ENCODE measurements around the gene ARID3B. TPM values are rescaled to one million over a fixed set of nuclear protein-coding genes. Genes with fewer than 3 reads are reported as not detected.
"Not testable (repeated sequence)": the region's sequence is repeated elsewhere in the genome, so short reads cannot be mapped to it uniquely, and the experiment has no call there.

The ARID3B gene
- total RNA-seq, 1 donor from 2014 or later: 2.1 TPM

- no peak overlapping the region for H3K9ac ChIP-seq (ENCODE audit: low read depth in 1 of 3, low read length in 3 of 3)
- H3K27ac ChIP-seq (ENCODE audit: low read depth, low read length): no peak overlapping the region
- peaks cover 3 to 7% (median 4%) of the 10 kb centered on the region in 3 donors for H3K36me3 ChIP-seq (ENCODE audit: control insufficient read depth in 3 of 3, insufficient read depth in 3 of 3, low read length in 3 of 3)
- H3K4me1 ChIP-seq (ENCODE audit: control insufficient read depth in 3 of 3, insufficient read depth in 3 of 3, low read length in 3 of 3): peaks cover 0 to 10% (median 2%) of the 10 kb centered on the region in 3 donors
- H3K9me3 ChIP-seq (ENCODE audit: control insufficient read depth in 3 of 3, low read length in 3 of 3): no peaks in the 10 kb centered on the region
- no peak overlapping the region for H3K4me3 ChIP-seq (ENCODE audit: low read length in 3 of 3)
- H3K27me3 ChIP-seq (ENCODE audit: control insufficient read depth in 3 of 3, insufficient read depth in 3 of 3, low read length in 3 of 3): no peaks in the 10 kb centered on the region
These were observed 43.8 kb downstream of the ARID3B start for GRCh38 chr15:74584779-74585178.

GRCh38 chr15:74585191-74585590, 44.2 kb downstream of the ARID3B start:
- Histone ChIP-seq H3K4me3 (ENCODE audit: low read length in 3 of 3) (no peak overlapping the region), H3K27me3 (ENCODE audit: control insufficient read depth in 3 of 3, insufficient read depth in 3 of 3, low read length in 3 of 3) (no peaks in the 10 kb centered on the region), H3K27ac (ENCODE audit: low read depth, low read length) (no peak overlapping the region), H3K36me3 (ENCODE audit: control insufficient read depth in 3 of 3, insufficient read depth in 3 of 3, low read length in 3 of 3) (peaks cover 3 to 10% (median 4%) of the 10 kb centered on the region in 3 donors), H3K9ac (ENCODE audit: low read depth in 1 of 3, low read length in 3 of 3) (no peak overlapping the region), H3K9me3 (ENCODE audit: control insufficient read depth in 3 of 3, low read length in 3 of 3) (no peaks in the 10 kb centered on the region), H3K4me1 (ENCODE audit: control insufficient read depth in 3 of 3, insufficient read depth in 3 of 3, low read length in 3 of 3) (peaks cover 0 to 10% (median 2%) of the 10 kb centered on the region in 3 donors)

- H3K27ac ChIP-seq (ENCODE audit: low read depth, low read length): no peak overlapping the region
- H3K36me3 ChIP-seq (ENCODE audit: control insufficient read depth in 3 of 3, insufficient read depth in 3 of 3, low read length in 3 of 3): peaks cover 3 to 10% (median 4%) of the 10 kb centered on the region in 3 donors
- H3K9me3 ChIP-seq (ENCODE audit: control insufficient read depth in 3 of 3, low read length in 3 of 3): no peaks in the 10 kb centered on the region
- H3K27me3 ChIP-seq (ENCODE audit: control insufficient read depth in 3 of 3, insufficient read depth in 3 of 3, low read length in 3 of 3): no peaks in the 10 kb centered on the region
- H3K4me1 ChIP-seq (ENCODE audit: control insufficient read depth in 3 of 3, insufficient read depth in 3 of 3, low read length in 3 of 3): peaks cover 0 to 10% (median 2%) of the 10 kb centered on the region in 3 donors
- no peak overlapping the region for H3K9ac ChIP-seq (ENCODE audit: low read depth in 1 of 3, low read length in 3 of 3)
- no peak overlapping the region for H3K4me3 ChIP-seq (ENCODE audit: low read length in 3 of 3)
These were observed 44.8 kb downstream of the ARID3B start for GRCh38 chr15:74585857-74586256.

GRCh38 chr15:74589826-74590225, 48.8 kb downstream of the ARID3B start:
- no peaks in the 10 kb centered on the region for H3K9me3 ChIP-seq (ENCODE audit: control insufficient read depth in 3 of 3, low read length in 3 of 3)
- no peak overlapping the region for H3K27ac ChIP-seq (ENCODE audit: low read depth, low read length)
- H3K27me3 ChIP-seq (ENCODE audit: control insufficient read depth in 3 of 3, insufficient read depth in 3 of 3, low read length in 3 of 3): no peaks in the 10 kb centered on the region
- H3K9ac ChIP-seq (ENCODE audit: low read depth in 1 of 3, low read length in 3 of 3): no peak overlapping the region
- H3K4me1 ChIP-seq (ENCODE audit: control insufficient read depth in 3 of 3, insufficient read depth in 3 of 3, low read length in 3 of 3): peaks cover 0 to 10% (median 2%) of the 10 kb centered on the region in 3 donors
- H3K4me3 ChIP-seq (ENCODE audit: low read length in 3 of 3): no peak overlapping the region
- H3K36me3 ChIP-seq (ENCODE audit: control insufficient read depth in 3 of 3, insufficient read depth in 3 of 3, low read length in 3 of 3): peaks cover 20 to 24% (median 21%) of the 10 kb centered on the region in 3 donors

GRCh38 chr15:74592222-74592621, 51.2 kb downstream of the ARID3B start:
- Histone ChIP-seq H3K9ac (ENCODE audit: low read depth in 1 of 3, low read length in 3 of 3) (no peak overlapping the region), H3K27ac (ENCODE audit: low read depth, low read length) (no peak overlapping the region), H3K9me3 (ENCODE audit: control insufficient read depth in 3 of 3, low read length in 3 of 3) (no peaks in the 10 kb centered on the region), H3K27me3 (ENCODE audit: control insufficient read depth in 3 of 3, insufficient read depth in 3 of 3, low read length in 3 of 3) (no peaks in the 10 kb centered on the region), H3K4me1 (ENCODE audit: control insufficient read depth in 3 of 3, insufficient read depth in 3 of 3, low read length in 3 of 3) (peaks cover 0 to 10% (median 2%) of the 10 kb centered on the region in 3 donors), H3K4me3 (ENCODE audit: low read length in 3 of 3) (no peak overlapping the region), H3K36me3 (ENCODE audit: control insufficient read depth in 3 of 3, insufficient read depth in 3 of 3, low read length in 3 of 3) (peaks cover 20 to 24% (median 20%) of the 10 kb centered on the region in 3 donors)

GRCh38 chr15:74593122-74593521, 52.1 kb downstream of the ARID3B start:
- H3K9ac ChIP-seq (ENCODE audit: low read depth in 1 of 3, low read length in 3 of 3): no peak overlapping the region
- no peaks in the 10 kb centered on the region for H3K9me3 ChIP-seq (ENCODE audit: control insufficient read depth in 3 of 3, low read length in 3 of 3)
- no peak overlapping the region for H3K4me3 ChIP-seq (ENCODE audit: low read length in 3 of 3)
- H3K27ac ChIP-seq (ENCODE audit: low read depth, low read length): no peak overlapping the region
- peaks cover 4 to 14% (median 5%) of the 10 kb centered on the region in 3 donors for H3K4me1 ChIP-seq (ENCODE audit: control insufficient read depth in 3 of 3, insufficient read depth in 3 of 3, low read length in 3 of 3)
- H3K27me3 ChIP-seq (ENCODE audit: control insufficient read depth in 3 of 3, insufficient read depth in 3 of 3, low read length in 3 of 3): no peaks in the 10 kb centered on the region
- H3K36me3 ChIP-seq (ENCODE audit: control insufficient read depth in 3 of 3, insufficient read depth in 3 of 3, low read length in 3 of 3): peaks cover 18 to 24% (median 20%) of the 10 kb centered on the region in 3 donors

- Histone ChIP-seq H3K27ac (ENCODE audit: low read depth, low read length) (no peak overlapping the region), H3K9me3 (ENCODE audit: control insufficient read depth in 3 of 3, low read length in 3 of 3) (no peaks in the 10 kb centered on the region), H3K4me1 (ENCODE audit: control insufficient read depth in 3 of 3, insufficient read depth in 3 of 3, low read length in 3 of 3) (peaks cover 7 to 17% (median 15%) of the 10 kb centered on the region in 3 donors), H3K36me3 (ENCODE audit: control insufficient read depth in 3 of 3, insufficient read depth in 3 of 3, low read length in 3 of 3) (peaks cover 18 to 24% (median 22%) of the 10 kb centered on the region in 3 donors), H3K9ac (ENCODE audit: low read depth in 1 of 3, low read length in 3 of 3) (no peak overlapping the region), H3K4me3 (ENCODE audit: low read length in 3 of 3) (no peak overlapping the region), H3K27me3 (ENCODE audit: control insufficient read depth in 3 of 3, insufficient read depth in 3 of 3, low read length in 3 of 3) (no peaks in the 10 kb centered on the region)
These were observed 53.4 kb downstream of the ARID3B start for GRCh38 chr15:74594455-74594854.

- no peak overlapping the region for H3K27ac ChIP-seq (ENCODE audit: low read depth, low read length)
- H3K27me3 ChIP-seq (ENCODE audit: control insufficient read depth in 3 of 3, insufficient read depth in 3 of 3, low read length in 3 of 3): no peaks in the 10 kb centered on the region
- no peak overlapping the region for H3K9ac ChIP-seq (ENCODE audit: low read depth in 1 of 3, low read length in 3 of 3)
- H3K36me3 ChIP-seq (ENCODE audit: control insufficient read depth in 3 of 3, insufficient read depth in 3 of 3, low read length in 3 of 3): peaks cover 18 to 24% (median 19%) of the 10 kb centered on the region in 3 donors
- peaks cover 12 to 22% (median 21%) of the 10 kb centered on the region in 3 donors for H3K4me1 ChIP-seq (ENCODE audit: control insufficient read depth in 3 of 3, insufficient read depth in 3 of 3, low read length in 3 of 3)
- H3K9me3 ChIP-seq (ENCODE audit: control insufficient read depth in 3 of 3, low read length in 3 of 3): no peaks in the 10 kb centered on the region
- H3K4me3 ChIP-seq (ENCODE audit: low read length in 3 of 3): no peak overlapping the region
These were observed 54.3 kb downstream of the ARID3B start for GRCh38 chr15:74595271-74595670.

GRCh38 chr15:74596736-74597135, 55.7 kb downstream of the ARID3B start:
- peaks cover 22 to 32% (median 30%) of the 10 kb centered on the region in 3 donors for H3K4me1 ChIP-seq (ENCODE audit: control insufficient read depth in 3 of 3, insufficient read depth in 3 of 3, low read length in 3 of 3)
- not testable (repeated sequence) for H3K27ac ChIP-seq (ENCODE audit: low read depth, low read length); H3K9me3 ChIP-seq (ENCODE audit: control insufficient read depth in 3 of 3, low read length in 3 of 3); H3K27me3 ChIP-seq (ENCODE audit: control insufficient read depth in 3 of 3, insufficient read depth in 3 of 3, low read length in 3 of 3); H3K9ac ChIP-seq (ENCODE audit: low read depth in 1 of 3, low read length in 3 of 3); H3K4me3 ChIP-seq (ENCODE audit: low read length in 3 of 3)
- peaks cover 14 to 18% (median 14%) of the 10 kb centered on the region in 3 donors for H3K36me3 ChIP-seq (ENCODE audit: control insufficient read depth in 3 of 3, insufficient read depth in 3 of 3, low read length in 3 of 3)

GRCh38 chr15:74597146-74597705, 56.2 kb downstream of the ARID3B start:
- not testable (repeated sequence) for H3K27ac ChIP-seq (ENCODE audit: low read depth, low read length); H3K4me3 ChIP-seq (ENCODE audit: low read length in 3 of 3); H3K9ac ChIP-seq (ENCODE audit: low read depth in 1 of 3, low read length in 3 of 3); H3K9me3 ChIP-seq (ENCODE audit: control insufficient read depth in 3 of 3, low read length in 3 of 3); H3K27me3 ChIP-seq (ENCODE audit: control insufficient read depth in 3 of 3, insufficient read depth in 3 of 3, low read length in 3 of 3)
- H3K36me3 ChIP-seq (ENCODE audit: control insufficient read depth in 3 of 3, insufficient read depth in 3 of 3, low read length in 3 of 3): peaks cover 9 to 13% (median 10%) of the 10 kb centered on the region in 3 donors
- H3K4me1 ChIP-seq (ENCODE audit: control insufficient read depth in 3 of 3, insufficient read depth in 3 of 3, low read length in 3 of 3): peaks cover 22 to 32% (median 30%) of the 10 kb centered on the region in 3 donors
